HCT116 (cell line): Measurements from ENCODE around the gene TMOD1. TPM values are rescaled to one million over a fixed set of nuclear protein-coding genes. Genes with fewer than 3 reads are reported as not detected.

ENCODE experiments used
- ATAC-seq: fragments of 200-7000 bp; cut with Tn5 transposase; 2 replicates; pipeline ENCODE4 v1.9.1; 2020; ENCODE audit warnings: mild to moderate bottlenecking, moderate library complexity
- BruUV-seq: library from RNA; stranded (reverse); fragments of 400-500 nt; replicated peaks from 2 replicates; lab custom pipeline; 2021; lab: Mats Ljungman, UMichigan
- CTCF ChIA-PET: fragments of 300-600 bp; sonication (Branson Sonifier 250); formaldehyde crosslinking; loops from one replicate; lab custom pipeline; 2021; ENCODE audit warnings: antibody characterized with exemption; lab: Charles Lee
- POLR2A ChIA-PET: fragments of 300-600, 350-600 bp; sonication (Branson Sonifier 250); formaldehyde crosslinking; loops from one replicate; lab custom pipeline; 2021; ENCODE audit warnings: antibody characterized with exemption; lab: Charles Lee
- RAD21 ChIA-PET, 2 experiments: fragments of 300-600 bp; sonication (Branson Sonifier 250); formaldehyde crosslinking; loops; one replicate each; lab custom pipeline; 2023; ENCODE audit warnings: low total read pairs in 2 of 2; ENCODE audit not compliant: uncharacterized antibody in 2 of 2, unreplicated experiment in 2 of 2, low non-redundant PET in 1 of 2; lab: Charles Lee
- DNase-seq: peaks from one replicate; pipeline ENCODE4 v3.0.0-alpha.2; 2010; ENCODE audit warnings: low read depth, low spot score
- H2AFZ ChIP-seq: fragments of 200-600 bp; shearing (Covaris generic), sonication (generic); 2 replicates; pipeline ENCODE4 v1.6.1; 2017; ENCODE audit warnings: low read depth, mixed run types, mixed read lengths, antibody characterized with exemption, low read length; ENCODE audit not compliant: poor library complexity, severe bottlenecking
- H3K27ac ChIP-seq: 2 replicates; pipeline ENCODE4 v1.5.1; 2012; ENCODE audit warnings: low read depth, low read length
- H3K27me3 ChIP-seq: fragments of 200-600 bp; sonication (generic); 2 replicates; pipeline ENCODE4 v1.6.1; 2016; ENCODE audit warnings: mixed run types, low read length, mixed read lengths; ENCODE audit not compliant: insufficient read depth
- H3K36me3 ChIP-seq, 2 experiments: fragments of 200-500 bp in 1 of 2; fragments of 200-600 bp in 1 of 2; sonication (Bioruptor generic) in 1 of 2; sonication (generic) in 1 of 2; 2 replicates each; pipeline versions ENCODE4 v1.5.1 to v1.6.1; 2014 to 2016; ENCODE audit warnings: low read length in 2 of 2, inconsistent platforms in 1 of 2, mixed read lengths in 1 of 2, mixed run types in 1 of 2; ENCODE audit not compliant: insufficient read depth in 2 of 2, control insufficient read depth in 1 of 2
- H3K4me1 ChIP-seq, 2 experiments: fragments of 200-600 bp in 1 of 2; sonication (generic) in 1 of 2; 2 replicates each; pipeline versions ENCODE4 v1.5.1 to v1.6.1; 2012 to 2017; ENCODE audit warnings: low read length in 2 of 2, inconsistent platforms in 1 of 2, mild to moderate bottlenecking in 1 of 2, mixed read lengths in 1 of 2, mixed run types in 1 of 2, moderate library complexity in 1 of 2; ENCODE audit not compliant: insufficient read depth in 2 of 2, control insufficient read depth in 1 of 2
- H3K4me2 ChIP-seq: fragments of 200-600 bp; sonication (generic); 2 replicates; pipeline ENCODE4 v1.6.1; 2017; ENCODE audit warnings: mixed run types, low read length, mixed read lengths
- H3K4me3 ChIP-seq, 2 experiments: fragments of 200-600 bp in 1 of 2; sonication (generic) in 1 of 2; replicated peaks in 1 of 2; 2 replicates each; pipeline ENCODE4 v1.5.1; 2011 to 2016; ENCODE audit warnings: low read length in 2 of 2, control low read depth in 1 of 2, low read depth in 1 of 2, mild to moderate bottlenecking in 1 of 2, mixed read lengths in 1 of 2, mixed run types in 1 of 2
- H3K79me2 ChIP-seq: fragments of 200-600 bp; sonication (generic); 2 replicates; pipeline ENCODE4 v1.6.1; 2017; ENCODE audit warnings: mild to moderate bottlenecking, mixed run types, low read length, moderate library complexity, mixed read lengths; ENCODE audit not compliant: insufficient read depth
- H3K9ac ChIP-seq: fragments of 200-600 bp; sonication (generic); 2 replicates; pipeline ENCODE4 v1.6.1; 2016; ENCODE audit warnings: low read length, mixed read lengths
- H3K9me2 ChIP-seq: fragments of 200-600 bp; sonication (generic), shearing (Covaris generic); 2 replicates; pipeline ENCODE4 v1.6.1; 2017; ENCODE audit warnings: mixed run types, mild to moderate bottlenecking, moderate library complexity; ENCODE audit not compliant: insufficient read depth
- H3K9me3 ChIP-seq, 2 experiments: fragments of 200-500 bp in 1 of 2; fragments of 200-600 bp in 1 of 2; sonication (Bioruptor generic) in 1 of 2; sonication (generic) in 1 of 2; 2 replicates each; pipeline ENCODE4 v1.6.1; 2014 to 2017; ENCODE audit warnings: low read length in 2 of 2, mixed read lengths in 2 of 2, inconsistent platforms in 1 of 2, low read depth in 1 of 2, mild to moderate bottlenecking in 1 of 2, mixed run types in 1 of 2, moderate library complexity in 1 of 2; ENCODE audit not compliant: control insufficient read depth in 1 of 2, insufficient read depth in 1 of 2
- H4K20me1 ChIP-seq: fragments of 200-600 bp; sonication (generic), shearing (Covaris generic); 2 replicates; pipeline ENCODE4 v1.6.1; 2017; ENCODE audit warnings: mixed run types, mild to moderate bottlenecking, moderate library complexity; ENCODE audit not compliant: insufficient read depth
- EGR1 ChIP-seq: IDR thresholded peaks from 2 replicates; pipeline ENCODE4 v1.6.1; 2012; ENCODE audit warnings: low read depth
- EZH2phosphoT487 ChIP-seq: fragments of 200-600 bp; IDR thresholded peaks from 2 replicates; pipeline ENCODE4 v1.6.1; 2018; ENCODE audit warnings: antibody characterized with exemption, borderline replicate concordance
- POLR2A ChIP-seq: IDR thresholded peaks from 2 replicates; pipeline ENCODE4 v1.7.0; 2011; ENCODE audit warnings: borderline replicate concordance; ENCODE audit not compliant: insufficient read depth, insufficient read length; ENCODE audit errors: extremely low read depth
- POLR2AphosphoS5 ChIP-seq: IDR thresholded peaks from 2 replicates; pipeline ENCODE4 v1.6.1; 2011; ENCODE audit warnings: mild to moderate bottlenecking, low read depth, low read length, moderate library complexity
- RAD21 ChIP-seq: IDR thresholded peaks from 2 replicates; pipeline ENCODE4 v1.6.1; 2012; ENCODE audit warnings: low read depth, mild to moderate bottlenecking
- intact Hi-C: fragments of 100-400 bp; cut with micrococcal nuclease; formaldehyde crosslinking; loops from 2 replicates; pipeline ENCODE4 v1.10.0; 2022
- total RNA-seq: library from RNA; stranded (reverse); gene quantifications from one replicate; pipeline ENCODE4 v1.2.1, GENCODE V29; 2021; ENCODE audit not compliant: unreplicated experiment
- TF ChIP-seq, protein P1 (sequence below): IDR thresholded peaks from 2 replicates; pipeline ENCODE4 v1.6.1; 2012; ENCODE audit warnings: low read depth
- TF ChIP-seq, protein P2 (sequence below), 3 experiments: fragments of 200-600 bp in 1 of 3; sonication (generic) in 1 of 3; IDR thresholded peaks in 2 of 3; conservative IDR thresholded peaks in 1 of 3; 2 replicates each; pipeline ENCODE4 v1.5.1; 2012 to 2017; ENCODE audit warnings: low read depth in 2 of 3, low read length in 2 of 3, antibody characterized with exemption in 1 of 3, borderline replicate concordance in 1 of 3, control low read depth in 1 of 3, mild to moderate bottlenecking in 1 of 3, mixed read lengths in 1 of 3, mixed run types in 1 of 3, moderate library complexity in 1 of 3; ENCODE audit not compliant: insufficient read depth in 1 of 3
- TF ChIP-seq, protein P3 (sequence below): IDR thresholded peaks from 2 replicates; pipeline ENCODE4 v1.6.1; 2012
- TF ChIP-seq, protein P4 (sequence below): IDR thresholded peaks from 2 replicates; pipeline ENCODE4 v1.6.1; 2011; ENCODE audit warnings: mild to moderate bottlenecking, low read length, moderate library complexity; ENCODE audit not compliant: insufficient replicate concordance; ENCODE audit errors: extremely low read depth

The TMOD1 gene
- total RNA-seq, 1 experiment from 2014 or later, result 4.4 TPM

DNA sequence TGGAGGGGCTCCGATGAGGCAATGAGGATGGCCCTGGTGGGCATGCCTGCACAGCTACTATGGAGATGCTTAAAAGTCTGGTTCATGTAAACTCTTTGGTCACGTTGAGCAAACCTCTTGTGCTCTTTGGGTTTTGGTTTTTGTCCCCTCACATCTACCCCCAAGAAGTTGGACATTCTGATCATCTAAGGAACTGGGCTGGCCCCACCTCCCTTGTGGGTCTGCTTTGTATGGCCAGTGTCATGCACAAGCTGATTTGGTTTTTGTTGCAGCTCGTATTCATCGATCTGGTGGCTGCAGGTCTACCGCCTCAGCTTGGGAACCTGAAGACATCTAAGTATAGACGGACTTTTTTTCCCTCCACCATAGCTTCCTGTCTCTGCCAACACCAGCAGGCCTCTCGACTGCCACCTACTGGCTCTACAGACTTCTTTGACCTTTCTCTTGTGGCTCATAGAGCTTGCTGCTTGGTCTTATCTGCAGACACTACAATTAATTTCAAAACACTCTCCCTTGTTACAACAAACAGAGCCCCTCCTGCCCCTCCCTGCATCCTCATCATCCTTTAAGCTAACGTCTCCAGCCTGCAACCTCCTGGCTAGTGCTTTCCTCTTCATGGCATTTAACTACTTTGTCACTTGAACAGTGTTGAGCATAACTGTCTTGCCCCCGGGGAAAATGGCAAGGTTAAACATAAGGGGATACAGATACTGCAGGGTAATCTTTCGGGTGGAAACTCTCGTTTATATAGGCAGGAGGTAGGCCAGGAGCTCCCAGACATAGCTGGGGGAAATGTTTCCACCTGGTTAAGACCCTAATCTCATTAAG is 97.2 kb downstream of the TMOD1 start:
- Histone ChIP-seq H3K9me2 (no peaks in the 10 kb centered on the region), H3K9me3 (no peaks in the 10 kb centered on the region), H3K4me3 (no peak overlapping the region), H2AFZ (no peak overlapping the region), H3K36me3 (peaks cover 4 to 12% of the 10 kb centered on the region in 2 experiments; a peak in 3 of 4 replicates), H3K79me2 (no peaks in the 10 kb centered on the region), H3K27me3 (no peaks in the 10 kb centered on the region), H3K9ac (no peak overlapping the region), H3K27ac (no peak overlapping the region), H3K4me1 (peaks cover 0 to 3% of the 10 kb centered on the region in 2 experiments; a peak in 1 of 4 replicates), H4K20me1 (no peaks in the 10 kb centered on the region), H3K4me2 (peak overlapping the region; percentile 24; the same call in 1 of the 2 replicates)
- CTCF ChIA-PET, result interaction anchor here (0.6 to 5.5 kb wide), 28 partner anchors 9 to 745 kb away, joined by 3 to 117 read pairs (median 5); partner anchors contain the start of genes NCBP1, TMOD1, TSTD2 and ZNF782
- intact Hi-C loops, result loop anchor here (1.0 to 2.0 kb wide), 5 partner anchors 97 to 742 kb away; partner anchors contain the start of gene TMOD1
- DNase-seq (peak; percentile 46), ATAC-seq (peak; percentile 95)
- no TSS peak for BruUV-seq
- RAD21 ChIA-PET, result interaction anchor here (0.5 to 1.7 kb wide), 6 partner anchors 15 to 130 kb away, joined by 3 to 20 read pairs (median 4); partner anchors contain the start of gene TMOD1 (in 1 of the 2)
- TF ChIP-seq POLR2AphosphoS5, result no peak
- TF ChIP-seq, protein P1, sequence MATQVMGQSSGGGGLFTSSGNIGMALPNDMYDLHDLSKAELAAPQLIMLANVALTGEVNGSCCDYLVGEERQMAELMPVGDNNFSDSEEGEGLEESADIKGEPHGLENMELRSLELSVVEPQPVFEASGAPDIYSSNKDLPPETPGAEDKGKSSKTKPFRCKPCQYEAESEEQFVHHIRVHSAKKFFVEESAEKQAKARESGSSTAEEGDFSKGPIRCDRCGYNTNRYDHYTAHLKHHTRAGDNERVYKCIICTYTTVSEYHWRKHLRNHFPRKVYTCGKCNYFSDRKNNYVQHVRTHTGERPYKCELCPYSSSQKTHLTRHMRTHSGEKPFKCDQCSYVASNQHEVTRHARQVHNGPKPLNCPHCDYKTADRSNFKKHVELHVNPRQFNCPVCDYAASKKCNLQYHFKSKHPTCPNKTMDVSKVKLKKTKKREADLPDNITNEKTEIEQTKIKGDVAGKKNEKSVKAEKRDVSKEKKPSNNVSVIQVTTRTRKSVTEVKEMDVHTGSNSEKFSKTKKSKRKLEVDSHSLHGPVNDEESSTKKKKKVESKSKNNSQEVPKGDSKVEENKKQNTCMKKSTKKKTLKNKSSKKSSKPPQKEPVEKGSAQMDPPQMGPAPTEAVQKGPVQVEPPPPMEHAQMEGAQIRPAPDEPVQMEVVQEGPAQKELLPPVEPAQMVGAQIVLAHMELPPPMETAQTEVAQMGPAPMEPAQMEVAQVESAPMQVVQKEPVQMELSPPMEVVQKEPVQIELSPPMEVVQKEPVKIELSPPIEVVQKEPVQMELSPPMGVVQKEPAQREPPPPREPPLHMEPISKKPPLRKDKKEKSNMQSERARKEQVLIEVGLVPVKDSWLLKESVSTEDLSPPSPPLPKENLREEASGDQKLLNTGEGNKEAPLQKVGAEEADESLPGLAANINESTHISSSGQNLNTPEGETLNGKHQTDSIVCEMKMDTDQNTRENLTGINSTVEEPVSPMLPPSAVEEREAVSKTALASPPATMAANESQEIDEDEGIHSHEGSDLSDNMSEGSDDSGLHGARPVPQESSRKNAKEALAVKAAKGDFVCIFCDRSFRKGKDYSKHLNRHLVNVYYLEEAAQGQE, result no peak
- TF ChIP-seq EZH2phosphoT487, result no peak
- TF ChIP-seq POLR2A, result no peak
- TF ChIP-seq, protein P2, sequence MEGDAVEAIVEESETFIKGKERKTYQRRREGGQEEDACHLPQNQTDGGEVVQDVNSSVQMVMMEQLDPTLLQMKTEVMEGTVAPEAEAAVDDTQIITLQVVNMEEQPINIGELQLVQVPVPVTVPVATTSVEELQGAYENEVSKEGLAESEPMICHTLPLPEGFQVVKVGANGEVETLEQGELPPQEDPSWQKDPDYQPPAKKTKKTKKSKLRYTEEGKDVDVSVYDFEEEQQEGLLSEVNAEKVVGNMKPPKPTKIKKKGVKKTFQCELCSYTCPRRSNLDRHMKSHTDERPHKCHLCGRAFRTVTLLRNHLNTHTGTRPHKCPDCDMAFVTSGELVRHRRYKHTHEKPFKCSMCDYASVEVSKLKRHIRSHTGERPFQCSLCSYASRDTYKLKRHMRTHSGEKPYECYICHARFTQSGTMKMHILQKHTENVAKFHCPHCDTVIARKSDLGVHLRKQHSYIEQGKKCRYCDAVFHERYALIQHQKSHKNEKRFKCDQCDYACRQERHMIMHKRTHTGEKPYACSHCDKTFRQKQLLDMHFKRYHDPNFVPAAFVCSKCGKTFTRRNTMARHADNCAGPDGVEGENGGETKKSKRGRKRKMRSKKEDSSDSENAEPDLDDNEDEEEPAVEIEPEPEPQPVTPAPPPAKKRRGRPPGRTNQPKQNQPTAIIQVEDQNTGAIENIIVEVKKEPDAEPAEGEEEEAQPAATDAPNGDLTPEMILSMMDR (IDR thresholded peaks at IDR 0.05 in 2 of 3, conservative IDR thresholded peaks at IDR 0.05 in 1 of 3; ENCODE audit: borderline replicate concordance in 1 of 3, insufficient read depth in 1 of 3, low read depth in 2 of 3, low read length in 2 of 3), result peak; percentile 82 to 91 (median 88)
- TF ChIP-seq, protein P3, sequence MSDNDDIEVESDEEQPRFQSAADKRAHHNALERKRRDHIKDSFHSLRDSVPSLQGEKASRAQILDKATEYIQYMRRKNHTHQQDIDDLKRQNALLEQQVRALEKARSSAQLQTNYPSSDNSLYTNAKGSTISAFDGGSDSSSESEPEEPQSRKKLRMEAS, result no peak
- peak; percentile 79 for TF ChIP-seq RAD21
- TF ChIP-seq EGR1, result no peak
- TF ChIP-seq, protein P4, sequence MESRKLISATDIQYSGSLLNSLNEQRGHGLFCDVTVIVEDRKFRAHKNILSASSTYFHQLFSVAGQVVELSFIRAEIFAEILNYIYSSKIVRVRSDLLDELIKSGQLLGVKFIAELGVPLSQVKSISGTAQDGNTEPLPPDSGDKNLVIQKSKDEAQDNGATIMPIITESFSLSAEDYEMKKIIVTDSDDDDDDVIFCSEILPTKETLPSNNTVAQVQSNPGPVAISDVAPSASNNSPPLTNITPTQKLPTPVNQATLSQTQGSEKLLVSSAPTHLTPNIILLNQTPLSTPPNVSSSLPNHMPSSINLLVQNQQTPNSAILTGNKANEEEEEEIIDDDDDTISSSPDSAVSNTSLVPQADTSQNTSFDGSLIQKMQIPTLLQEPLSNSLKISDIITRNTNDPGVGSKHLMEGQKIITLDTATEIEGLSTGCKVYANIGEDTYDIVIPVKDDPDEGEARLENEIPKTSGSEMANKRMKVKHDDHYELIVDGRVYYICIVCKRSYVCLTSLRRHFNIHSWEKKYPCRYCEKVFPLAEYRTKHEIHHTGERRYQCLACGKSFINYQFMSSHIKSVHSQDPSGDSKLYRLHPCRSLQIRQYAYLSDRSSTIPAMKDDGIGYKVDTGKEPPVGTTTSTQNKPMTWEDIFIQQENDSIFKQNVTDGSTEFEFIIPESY, result no peak
- POLR2A ChIA-PET, result interaction anchor here (0.5 to 1.3 kb wide), 4 partner anchors 8 to 129 kb away, joined by 3 to 7 read pairs (median 4); no protein-coding TSS in a partner anchor
